Gastroesophageal sphincter (tissue), 4 donors: ENCODE results near the gene GRIA4. TPM values are rescaled to one million over a fixed set of nuclear protein-coding genes. Genes with fewer than 3 reads are reported as not detected.

Source experiments
- ATAC-seq: fragments of 150-250 bp; one replicate; pipeline ENCODE4 v1.9.1; 2016; ENCODE audit warnings: mild to moderate bottlenecking, moderate library complexity
- H3K27ac ChIP-seq, 4 donors: fragments of 200-600 bp; sonication (generic) in 3 of 4; 1 replicate in 3 of 4; 2 replicates in 1 of 4; pipeline ENCODE4 v1.5.1; 2016 to 2019
- H3K27me3 ChIP-seq: fragments of 200-600 bp; sonication (generic); one replicate; pipeline ENCODE4 v1.5.1; 2019
- H3K36me3 ChIP-seq, 2 donors: fragments of 200-600 bp; sonication (generic); one replicate each; pipeline ENCODE4 v1.5.1; 2019; ENCODE audit warnings: control low read depth in 1 of 2
- H3K4me1 ChIP-seq, 3 donors: fragments of 200-600 bp; sonication (generic); 1 replicate in 2 of 3; 2 replicates in 1 of 3; pipeline ENCODE4 v1.5.1; 2016 to 2019; ENCODE audit warnings: control low read depth in 2 of 3
- H3K4me3 ChIP-seq, 2 donors: fragments of 200-600 bp; sonication (generic); one replicate each; pipeline ENCODE4 v1.5.1; 2019; ENCODE audit warnings: mild to moderate bottlenecking in 1 of 2, moderate library complexity in 1 of 2
- H3K9me3 ChIP-seq, 3 donors: fragments of 200-600 bp; sonication (generic); one replicate each; pipeline ENCODE4 v1.5.1; 2017 to 2019; ENCODE audit warnings: control low read depth in 2 of 3
- EP300 ChIP-seq: sonication (generic); formaldehyde crosslinking; IDR thresholded peaks from one replicate; pipeline ENCODE4 v1.6.1; 2017; ENCODE audit warnings: antibody characterized with exemption, mild to moderate bottlenecking
- POLR2A ChIP-seq, 2 donors: fragments of 450-650 bp; IDR thresholded peaks; one replicate each; pipeline ENCODE4 v1.6.1; 2017; ENCODE audit warnings: antibody characterized with exemption in 2 of 2, mild to moderate bottlenecking in 2 of 2, moderate library complexity in 1 of 2
- POLR2AphosphoS5 ChIP-seq: sonication (generic); formaldehyde crosslinking; IDR thresholded peaks from one replicate; pipeline ENCODE4 v1.6.1; 2017; ENCODE audit warnings: antibody characterized with exemption
- WGBS, 2 donors: methylation state at CpG; one replicate each; pipeline ENCODE4 v1.1.5; 2018; ENCODE audit warnings: low coverage in 1 of 2; 5-methylcytosine and 5-hydroxymethylcytosine counted together
- total RNA-seq, 4 donors: library from RNA; depleted of rRNA; stranded (reverse); fragments of >200 nt; gene quantifications; one replicate each; pipeline ENCODE4 v1.1.0, GENCODE V29; 2016
- TF ChIP-seq, protein P1 (sequence below), 4 experiments: fragments of 200-600 bp in 2 of 4; fragments of 450-650 bp in 2 of 4; sonication (generic) in 1 of 4; IDR thresholded peaks; one replicate each; pipeline ENCODE4 v1.5.1; 2017 to 2019; ENCODE audit warnings: antibody characterized with exemption in 4 of 4, mild to moderate bottlenecking in 2 of 4, moderate library complexity in 2 of 4

The GRIA4 gene
- total RNA-seq, 4 donors from 2014 or later = 0.47 to 1.2 TPM; not detected in 2

DNA sequence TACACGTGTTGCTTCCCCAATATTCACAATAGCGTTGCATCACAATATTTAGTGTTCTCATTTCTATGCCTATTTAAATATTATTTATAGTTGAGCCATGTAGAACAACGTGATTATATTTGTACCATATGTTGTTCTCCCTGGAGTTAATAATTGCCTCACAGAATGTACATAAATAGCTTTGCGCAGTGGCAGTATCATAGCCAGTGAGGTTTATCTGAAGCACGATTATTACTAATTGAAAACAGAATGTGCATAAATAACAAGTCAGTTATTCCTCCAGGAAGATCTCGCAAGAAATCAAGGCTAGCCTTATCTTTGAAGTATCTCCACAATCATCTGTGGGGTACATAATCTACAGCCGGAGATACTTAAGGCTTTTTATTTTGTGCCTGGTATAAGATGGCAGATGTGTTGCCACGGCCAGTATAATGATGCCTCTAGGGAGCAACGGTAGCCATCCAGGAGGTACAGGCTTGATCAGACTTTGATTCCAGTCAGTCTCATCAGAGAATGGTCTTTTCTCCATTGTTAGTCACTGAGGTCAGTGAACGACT, 214.7 kb downstream of the GRIA4 start:
- TF ChIP-seq POLR2AphosphoS5 (no peak), EP300 (no peak), POLR2A (IDR thresholded peaks at IDR 0.05) (no peak)
- TF ChIP-seq, protein P1, sequence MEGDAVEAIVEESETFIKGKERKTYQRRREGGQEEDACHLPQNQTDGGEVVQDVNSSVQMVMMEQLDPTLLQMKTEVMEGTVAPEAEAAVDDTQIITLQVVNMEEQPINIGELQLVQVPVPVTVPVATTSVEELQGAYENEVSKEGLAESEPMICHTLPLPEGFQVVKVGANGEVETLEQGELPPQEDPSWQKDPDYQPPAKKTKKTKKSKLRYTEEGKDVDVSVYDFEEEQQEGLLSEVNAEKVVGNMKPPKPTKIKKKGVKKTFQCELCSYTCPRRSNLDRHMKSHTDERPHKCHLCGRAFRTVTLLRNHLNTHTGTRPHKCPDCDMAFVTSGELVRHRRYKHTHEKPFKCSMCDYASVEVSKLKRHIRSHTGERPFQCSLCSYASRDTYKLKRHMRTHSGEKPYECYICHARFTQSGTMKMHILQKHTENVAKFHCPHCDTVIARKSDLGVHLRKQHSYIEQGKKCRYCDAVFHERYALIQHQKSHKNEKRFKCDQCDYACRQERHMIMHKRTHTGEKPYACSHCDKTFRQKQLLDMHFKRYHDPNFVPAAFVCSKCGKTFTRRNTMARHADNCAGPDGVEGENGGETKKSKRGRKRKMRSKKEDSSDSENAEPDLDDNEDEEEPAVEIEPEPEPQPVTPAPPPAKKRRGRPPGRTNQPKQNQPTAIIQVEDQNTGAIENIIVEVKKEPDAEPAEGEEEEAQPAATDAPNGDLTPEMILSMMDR (IDR thresholded peaks at IDR 0.05) = no peak
- Histone ChIP-seq H3K9me3 (no peaks in the 10 kb centered on the region), H3K4me1 (no peaks in the 10 kb centered on the region), H3K36me3 (no peaks in the 10 kb centered on the region), H3K27me3 (no peaks in the 10 kb centered on the region), H3K4me3 (no peak overlapping the region), H3K27ac (no peak overlapping the region)
- WGBS, 2 donors = 82 to 91% methylated on average over 8 to 10 of the region's 10 CpGs
- no peak for ATAC-seq

DNA sequence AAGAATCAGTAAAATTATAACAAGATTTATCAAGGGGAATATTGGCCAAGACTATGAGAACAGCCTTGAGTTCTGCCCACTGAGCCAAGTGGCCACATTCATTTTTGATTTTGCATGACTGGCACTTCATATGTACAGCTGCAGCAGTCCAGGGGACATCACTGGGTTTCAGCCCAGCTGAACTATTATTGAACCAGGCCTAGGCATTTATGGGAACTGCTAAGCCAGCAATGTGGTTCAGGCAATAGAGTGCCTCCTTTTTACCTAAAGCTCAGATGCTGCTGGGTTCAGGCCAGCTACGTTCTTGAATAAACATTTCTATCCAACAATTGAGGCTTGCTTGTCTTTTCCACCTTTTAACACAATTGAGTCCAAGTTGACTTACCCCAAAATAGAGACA, 215.3 kb downstream of the GRIA4 start:
- TF ChIP-seq EP300 = no peak
- TF ChIP-seq POLR2AphosphoS5 = no peak
- TF ChIP-seq, protein P1 (IDR thresholded peaks at IDR 0.05) = no peak
- no peak for TF ChIP-seq POLR2A (IDR thresholded peaks at IDR 0.05)
- no peaks in the 10 kb centered on the region for H3K9me3 ChIP-seq
- 83 to 86% methylated on average over 1 of the region's 1 CpG for WGBS, 2 donors
- H3K36me3 ChIP-seq = no peaks in the 10 kb centered on the region
- ATAC-seq = no peak
- H3K27me3 ChIP-seq = no peaks in the 10 kb centered on the region
- no peak overlapping the region for H3K27ac ChIP-seq
- H3K4me1 ChIP-seq = no peaks in the 10 kb centered on the region
- H3K4me3 ChIP-seq = no peak overlapping the region

DNA sequence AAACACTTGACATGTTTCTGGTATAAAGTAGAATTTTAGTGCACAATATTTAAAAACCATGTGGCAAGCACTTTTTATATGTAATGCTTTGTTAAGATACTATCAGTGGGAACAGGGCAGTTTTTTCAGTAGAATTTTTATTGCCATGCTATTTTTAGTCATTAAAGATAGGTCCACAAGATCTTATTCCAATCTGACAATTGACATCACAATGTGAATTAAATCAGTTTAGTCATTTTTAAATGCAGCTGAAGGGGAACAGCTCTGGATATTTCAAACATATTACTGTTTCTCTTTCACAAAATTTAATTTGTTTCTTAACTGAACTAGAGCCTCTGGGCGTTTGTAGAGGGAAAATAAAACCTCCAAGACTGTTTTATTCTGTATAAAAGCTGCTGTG, 218.0 kb downstream of the GRIA4 start:
- no peaks in the 10 kb centered on the region for H3K36me3 ChIP-seq
- no peaks in the 10 kb centered on the region for H3K9me3 ChIP-seq
- no peak overlapping the region for H3K27ac ChIP-seq
- ATAC-seq = no peak
- no peaks in the 10 kb centered on the region for H3K4me1 ChIP-seq
- no peak overlapping the region for H3K4me3 ChIP-seq
- WGBS, 2 donors = 22 to 33% methylated on average over 1 of the region's 1 CpG
- H3K27me3 ChIP-seq = no peaks in the 10 kb centered on the region
- no peak for TF ChIP-seq POLR2AphosphoS5
- TF ChIP-seq POLR2A (IDR thresholded peaks at IDR 0.05) = no peak
- TF ChIP-seq, protein P1 (IDR thresholded peaks at IDR 0.05) = no peak
- TF ChIP-seq EP300 = no peak

DNA sequence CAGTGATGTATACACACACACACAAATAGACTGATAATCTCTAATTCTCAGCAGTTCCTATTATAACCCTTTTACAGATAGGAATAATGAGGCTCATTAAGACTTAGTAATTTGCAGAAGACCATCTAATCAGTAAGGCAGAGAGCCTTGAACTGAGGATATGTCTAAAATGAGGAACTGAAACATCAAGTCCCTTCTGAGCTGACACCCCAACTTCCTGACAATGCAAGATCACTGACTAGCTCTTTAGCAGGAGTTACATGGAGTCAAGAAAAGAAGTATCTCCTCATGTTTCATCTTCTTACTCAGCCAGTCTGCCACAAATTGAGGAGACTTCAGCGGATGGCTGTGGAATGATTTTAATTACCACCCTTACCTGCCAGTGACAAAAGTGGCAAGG, 219.2 kb downstream of the GRIA4 start:
- ATAC-seq = no peak

DNA sequence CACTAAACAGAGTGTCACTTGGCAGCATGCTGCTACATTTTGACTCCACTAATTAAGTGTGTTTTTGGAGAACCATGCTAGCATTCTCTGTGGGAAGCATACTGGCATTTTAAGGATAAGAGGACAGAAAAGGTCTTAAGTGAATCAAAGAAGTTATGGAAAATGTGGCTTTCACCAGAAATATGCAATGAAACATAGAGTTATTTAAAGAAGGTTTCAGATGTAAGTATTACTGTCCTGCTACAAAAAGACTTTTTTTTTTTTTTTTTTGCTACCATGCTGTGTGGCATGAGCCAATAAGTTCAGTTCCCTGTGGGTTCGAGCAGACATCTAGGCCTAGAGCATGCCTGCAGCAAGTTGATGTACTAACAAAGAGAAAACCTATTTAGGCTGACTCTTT, 224.6 kb downstream of the GRIA4 start:
- Histone ChIP-seq H3K9me3 (no peaks in the 10 kb centered on the region), H3K4me1 (no peaks in the 10 kb centered on the region), H3K4me3 (no peak overlapping the region), H3K36me3 (no peaks in the 10 kb centered on the region), H3K27me3 (no peaks in the 10 kb centered on the region), H3K27ac (no peak overlapping the region)
- TF ChIP-seq EP300 (no peak), POLR2AphosphoS5 (no peak), POLR2A (IDR thresholded peaks at IDR 0.05) (no peak)
- TF ChIP-seq, protein P1 (IDR thresholded peaks at IDR 0.05) = no peak
- 80% methylated on average over 1 of the region's 1 CpG; no CpG with 5 or more reads in 1 of the 2 donors for WGBS, 2 donors
- ATAC-seq = no peak

More for the DNA sequence above, 219.2 kb downstream of the GRIA4 start:
- Histone ChIP-seq H3K36me3 (no peaks in the 10 kb centered on the region), H3K4me3 (no peak overlapping the region), H3K27me3 (no peaks in the 10 kb centered on the region), H3K27ac (no peak overlapping the region), H3K4me1 (no peaks in the 10 kb centered on the region), H3K9me3 (no peaks in the 10 kb centered on the region)
- TF ChIP-seq, protein P1 (IDR thresholded peaks at IDR 0.05) = no peak
- TF ChIP-seq EP300 (no peak), POLR2AphosphoS5 (no peak), POLR2A (IDR thresholded peaks at IDR 0.05) (no peak)
- WGBS, 2 donors = no CpG with 5 or more reads among the region's 1 CpG
